Liver (tissue), 9 donors: Measurements from ENCODE around the gene DNAJB13. TPM values are rescaled to one million over a fixed set of nuclear protein-coding genes. Genes with fewer than 3 reads are reported as not detected.

Source experiments
- DNase-seq: peaks from one replicate; pipeline ENCODE4 v3.0.0-alpha.2; 2017; ENCODE audit warnings: low spot score
- H3K27ac ChIP-seq, 2 donors: one replicate each; pipeline ENCODE4 v1.7.0; 2013; ENCODE audit warnings: inconsistent platforms in 2 of 2, low read length in 2 of 2, control low read depth in 1 of 2, low read depth in 1 of 2, mild to moderate bottlenecking in 1 of 2
- H3K27me3 ChIP-seq, 4 donors: one replicate each; pipeline versions ENCODE4 v1.6.1 to v1.7.0; 2013; ENCODE audit warnings: low read length in 3 of 4, inconsistent platforms in 1 of 4, mild to moderate bottlenecking in 1 of 4, moderate library complexity in 1 of 4; ENCODE audit not compliant: control insufficient read depth in 4 of 4, insufficient read depth in 4 of 4
- H3K36me3 ChIP-seq, 4 donors: one replicate each; pipeline versions ENCODE4 v1.6.1 to v1.7.0; 2013; ENCODE audit warnings: low read length in 3 of 4, mild to moderate bottlenecking in 3 of 4, low read depth in 1 of 4, moderate library complexity in 1 of 4; ENCODE audit not compliant: control insufficient read depth in 4 of 4, insufficient read depth in 3 of 4
- H3K4me1 ChIP-seq, 4 donors: one replicate each; pipeline versions ENCODE4 v1.6.1 to v1.7.0; 2013; ENCODE audit warnings: low read length in 3 of 4, mild to moderate bottlenecking in 3 of 4, moderate library complexity in 1 of 4; ENCODE audit not compliant: control insufficient read depth in 4 of 4, insufficient read depth in 4 of 4
- H3K4me3 ChIP-seq, 3 donors: one replicate each; pipeline versions ENCODE4 v1.6.1 to v1.7.0; 2013; ENCODE audit warnings: low read length in 3 of 3, control low read depth in 1 of 3, low read depth in 1 of 3, mild to moderate bottlenecking in 1 of 3
- H3K9ac ChIP-seq, 2 donors: one replicate each; pipeline ENCODE4 v1.7.0; 2013; ENCODE audit warnings: low read length in 2 of 2, mild to moderate bottlenecking in 2 of 2, moderate library complexity in 2 of 2, control low read depth in 1 of 2, low read depth in 1 of 2
- H3K9me3 ChIP-seq, 4 donors: one replicate each; pipeline versions ENCODE4 v1.6.1 to v1.7.0; 2013; ENCODE audit warnings: low read length in 3 of 4; ENCODE audit not compliant: control insufficient read depth in 4 of 4
- ATF3 ChIP-seq: IDR thresholded peaks from 2 replicates; pipeline ENCODE4 v1.6.1; 2016; ENCODE audit warnings: antibody characterized with exemption
- CTCF ChIP-seq: fragments of 150-350 bp; IDR thresholded peaks from 2 replicates; pipeline ENCODE4 v1.5.1; 2017; ENCODE audit warnings: improper control_type of control experiment, low read depth, low read length; ENCODE audit not compliant: missing input control
- FOXA1 ChIP-seq: IDR thresholded peaks from 2 replicates; pipeline ENCODE4 v1.6.1; 2016; ENCODE audit warnings: antibody characterized with exemption
- FOXA2 ChIP-seq: IDR thresholded peaks from 2 replicates; pipeline ENCODE4 v1.6.1; 2016; ENCODE audit warnings: antibody characterized with exemption
- HNF4A ChIP-seq, 2 donors: conservative IDR thresholded peaks; 2 replicates each; pipeline ENCODE4 v1.6.1; 2016; ENCODE audit warnings: antibody characterized with exemption in 2 of 2, mild to moderate bottlenecking in 2 of 2
- HNF4G ChIP-seq: IDR thresholded peaks from 2 replicates; pipeline ENCODE4 v1.6.1; 2016; ENCODE audit warnings: antibody characterized with exemption
- JUND ChIP-seq, 2 donors: IDR thresholded peaks; 2 replicates each; pipeline ENCODE4 v1.6.1; 2016; ENCODE audit warnings: antibody characterized with exemption in 2 of 2
- MAX ChIP-seq: IDR thresholded peaks from 2 replicates; pipeline ENCODE4 v1.6.1; 2016; ENCODE audit warnings: antibody characterized with exemption
- NR2F2 ChIP-seq: IDR thresholded peaks from 2 replicates; pipeline ENCODE4 v1.6.1; 2016; ENCODE audit warnings: antibody characterized with exemption
- RAD21 ChIP-seq, 2 donors: IDR thresholded peaks; 2 replicates each; pipeline ENCODE4 v1.6.1; 2016; ENCODE audit warnings: antibody characterized with exemption in 2 of 2, mild to moderate bottlenecking in 2 of 2
- SP1 ChIP-seq: IDR thresholded peaks from 2 replicates; pipeline ENCODE4 v1.6.1; 2018; ENCODE audit warnings: antibody characterized with exemption, mild to moderate bottlenecking
- TAF1 ChIP-seq: conservative IDR thresholded peaks from 2 replicates; pipeline ENCODE4 v1.6.1; 2016; ENCODE audit warnings: antibody characterized with exemption, mild to moderate bottlenecking
- YY1 ChIP-seq: IDR thresholded peaks from 2 replicates; pipeline ENCODE4 v1.6.1; 2016; ENCODE audit warnings: antibody characterized with exemption, mild to moderate bottlenecking
- ZBTB33 ChIP-seq: IDR thresholded peaks from 2 replicates; pipeline ENCODE4 v1.6.1; 2016; ENCODE audit warnings: antibody characterized with exemption
- WGBS: extraction: QIAGEN DNeasy Blood & Tissue Kit; methylation state at CpG from one replicate; pipeline ENCODE4 v1.1.7; 2013; 5-methylcytosine and 5-hydroxymethylcytosine counted together
- polyA plus RNA-seq, 2 donors: library from polyadenylated mRNA; stranded (reverse) in 1 of 2; unstranded in 1 of 2; fragments of 200-250 nt in 1 of 2; fragments of >200 nt in 1 of 2; fragmentation: Nextera tagmentation in 1 of 2; extraction: Ambion mirVana in 1 of 2; gene quantifications; one replicate each; pipeline versions ENCODE4 v1.2.1 to v1.2.3, GENCODE V29; 2013 to 2015
- total RNA-seq, 2 donors: library from RNA; depleted of rRNA; stranded (reverse); fragments of >200 nt; gene quantifications; one replicate each; pipeline ENCODE4 v1.2.3, GENCODE V29; 2014
- donor health status: healthy.
- donor health status: healthy.
- donor health status: healthy.
- donor health status: healthy.
- donor health status: healthy.

DNAJB13 gene
- total and polyA plus RNA-seq, 4 donors = 0.08 TPM; not detected in 3

GRCh38 chr11:74010306-74011300, 59.8 kb downstream of the DNAJB13 start:
- WGBS = 95% methylated on average over 9 of the region's 9 CpGs
- Histone ChIP-seq H3K27ac (no peak overlapping the region), H3K4me1 (peaks cover 0 to 5% (median 3%) of the 10 kb centered on the region in 4 donors), H3K4me3 (no peak overlapping the region), H3K36me3 (no peaks in the 10 kb centered on the region), H3K27me3 (no peaks in the 10 kb centered on the region), H3K9ac (no peak overlapping the region), H3K9me3 (no peaks in the 10 kb centered on the region)
- TF ChIP-seq TAF1 (no peak), HNF4G (no peak), FOXA1 (no peak), SP1 (no peak), RAD21 (IDR thresholded peaks at IDR 0.05) (no peak), FOXA2 (no peak), ZBTB33 (no peak), YY1 (no peak)
- peak; percentile 48 for DNase-seq

GRCh38 chr11:74011360-74012073, 60.7 kb downstream of the DNAJB13 start:
- peak; percentile 77 for DNase-seq
- peaks cover 0 to 5% (median 3%) of the 10 kb centered on the region in 4 donors for H3K4me1 ChIP-seq
- no peaks in the 10 kb centered on the region for H3K27me3 ChIP-seq
- H3K27ac ChIP-seq = no peak overlapping the region
- no peak overlapping the region for H3K9ac ChIP-seq
- H3K4me3 ChIP-seq = no peak overlapping the region
- WGBS = 92% methylated on average over 8 of the region's 8 CpGs
- H3K9me3 ChIP-seq = no peaks in the 10 kb centered on the region
- TF ChIP-seq JUND (IDR thresholded peaks at IDR 0.05) = no peak
- no peak for TF ChIP-seq HNF4G
- no peak for TF ChIP-seq MAX
- no peak for TF ChIP-seq SP1
- no peak for TF ChIP-seq NR2F2
- TF ChIP-seq HNF4A (conservative IDR thresholded peaks at IDR 0.05) = no peak
- TF ChIP-seq CTCF = no peak
- no peak for TF ChIP-seq ATF3
- no peaks in the 10 kb centered on the region for H3K36me3 ChIP-seq
